ENCODE data around the gene GRID2IP. TPM values are rescaled to one million over a fixed set of nuclear protein-coding genes. Genes with fewer than 3 reads are reported as not detected.
A peak's percentile ranks its signal among the peaks of the same experiment; 100 is the strongest.

GRID2IP gene
- total and polyA plus RNA-seq, 8 donors: 0.47 to 1.00 (median 0.66) TPM

DNA sequence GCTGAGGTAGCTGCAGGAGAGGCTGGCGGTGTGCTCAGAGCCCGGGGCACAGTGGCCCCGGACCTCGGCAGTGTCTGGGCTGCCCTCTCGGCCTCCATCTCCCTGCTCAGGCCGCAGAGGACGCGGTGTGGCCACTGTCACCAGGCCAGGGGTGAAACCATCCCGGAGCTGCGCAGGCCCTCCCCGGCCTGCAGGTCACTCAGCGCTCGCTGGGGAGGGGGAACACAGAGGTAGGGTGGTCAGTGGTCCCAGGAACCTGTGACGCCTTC is 53.7 kb downstream of the GRID2IP start:
- Histone ChIP-seq H3K9me3 (no peaks in the 10 kb centered on the region), H3K27ac (no peak overlapping the region), H3K4me1 (no peaks in the 10 kb centered on the region), H3K27me3 (no peaks in the 10 kb centered on the region), H3K36me3 (no peaks in the 10 kb centered on the region), H3K4me3 (no peak overlapping the region)
- DNase-seq (peak in 1 of 6 donors; percentile 60), ATAC-seq (no peak), FAIRE-seq (no peak)
- TF ChIP-seq, protein P1, sequence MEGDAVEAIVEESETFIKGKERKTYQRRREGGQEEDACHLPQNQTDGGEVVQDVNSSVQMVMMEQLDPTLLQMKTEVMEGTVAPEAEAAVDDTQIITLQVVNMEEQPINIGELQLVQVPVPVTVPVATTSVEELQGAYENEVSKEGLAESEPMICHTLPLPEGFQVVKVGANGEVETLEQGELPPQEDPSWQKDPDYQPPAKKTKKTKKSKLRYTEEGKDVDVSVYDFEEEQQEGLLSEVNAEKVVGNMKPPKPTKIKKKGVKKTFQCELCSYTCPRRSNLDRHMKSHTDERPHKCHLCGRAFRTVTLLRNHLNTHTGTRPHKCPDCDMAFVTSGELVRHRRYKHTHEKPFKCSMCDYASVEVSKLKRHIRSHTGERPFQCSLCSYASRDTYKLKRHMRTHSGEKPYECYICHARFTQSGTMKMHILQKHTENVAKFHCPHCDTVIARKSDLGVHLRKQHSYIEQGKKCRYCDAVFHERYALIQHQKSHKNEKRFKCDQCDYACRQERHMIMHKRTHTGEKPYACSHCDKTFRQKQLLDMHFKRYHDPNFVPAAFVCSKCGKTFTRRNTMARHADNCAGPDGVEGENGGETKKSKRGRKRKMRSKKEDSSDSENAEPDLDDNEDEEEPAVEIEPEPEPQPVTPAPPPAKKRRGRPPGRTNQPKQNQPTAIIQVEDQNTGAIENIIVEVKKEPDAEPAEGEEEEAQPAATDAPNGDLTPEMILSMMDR (IDR thresholded peaks at IDR 0.05): no peak
- intact Hi-C loops (cut with DNase I): no loop called here
- 96 to 97% methylated on average over 14 of the region's 14 CpGs for WGBS, 2 donors

DNA sequence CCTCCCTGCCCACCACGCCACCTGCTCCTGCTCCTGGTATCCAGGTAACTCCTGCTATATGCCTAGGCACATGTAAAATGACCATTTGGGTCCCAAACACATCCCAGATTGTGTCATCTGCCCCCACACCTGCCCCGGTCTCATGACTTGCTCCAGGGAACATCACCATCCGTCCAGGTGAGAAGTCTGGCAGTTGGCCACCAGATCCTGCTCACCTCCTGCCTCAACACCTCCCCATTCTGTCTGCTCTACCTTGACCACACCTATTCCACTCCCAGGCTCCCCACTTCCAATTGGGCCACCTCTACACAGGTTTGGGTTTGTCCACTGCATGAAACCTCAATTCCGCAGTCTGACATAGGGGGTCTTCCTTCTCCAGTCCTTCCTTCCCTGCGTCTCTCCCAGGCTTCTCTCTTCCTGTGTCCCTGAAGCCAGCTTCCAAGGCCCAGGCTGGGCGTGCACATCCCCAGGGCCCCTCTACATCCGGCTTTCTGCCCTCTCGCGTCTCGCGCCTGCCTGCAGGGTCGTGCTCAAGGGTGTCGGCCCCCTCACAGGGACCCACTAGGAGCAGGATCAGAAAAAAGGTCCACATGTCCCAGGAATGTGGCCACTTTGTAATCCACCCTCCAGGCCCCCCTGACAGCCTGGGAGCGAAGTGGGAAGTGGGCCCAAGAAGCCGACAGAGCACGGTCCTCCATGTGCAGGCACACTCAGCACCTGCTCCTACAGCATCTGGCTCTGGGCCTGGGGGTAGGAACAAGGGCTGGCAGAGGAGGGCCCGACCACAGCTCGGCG is 54.2 kb downstream of the GRID2IP start:
- Histone ChIP-seq H3K4me1 (no peaks in the 10 kb centered on the region), H3K36me3 (no peaks in the 10 kb centered on the region), H3K27ac (no peak overlapping the region), H3K4me3 (no peak overlapping the region), H3K9me3 (no peaks in the 10 kb centered on the region), H3K27me3 (no peaks in the 10 kb centered on the region)
- DNase-seq (peak in 2 of 6 donors; percentile 51 to 61), FAIRE-seq (no peak), ATAC-seq (peak in 2 of 4 donors; percentile 31 to 35)
- WGBS, 2 donors: 76 to 82% methylated on average over 19 of the region's 19 CpGs
- TF ChIP-seq, protein P1 (IDR thresholded peaks at IDR 0.05): no peak
- intact Hi-C loops (cut with DNase I): no loop called here

DNA sequence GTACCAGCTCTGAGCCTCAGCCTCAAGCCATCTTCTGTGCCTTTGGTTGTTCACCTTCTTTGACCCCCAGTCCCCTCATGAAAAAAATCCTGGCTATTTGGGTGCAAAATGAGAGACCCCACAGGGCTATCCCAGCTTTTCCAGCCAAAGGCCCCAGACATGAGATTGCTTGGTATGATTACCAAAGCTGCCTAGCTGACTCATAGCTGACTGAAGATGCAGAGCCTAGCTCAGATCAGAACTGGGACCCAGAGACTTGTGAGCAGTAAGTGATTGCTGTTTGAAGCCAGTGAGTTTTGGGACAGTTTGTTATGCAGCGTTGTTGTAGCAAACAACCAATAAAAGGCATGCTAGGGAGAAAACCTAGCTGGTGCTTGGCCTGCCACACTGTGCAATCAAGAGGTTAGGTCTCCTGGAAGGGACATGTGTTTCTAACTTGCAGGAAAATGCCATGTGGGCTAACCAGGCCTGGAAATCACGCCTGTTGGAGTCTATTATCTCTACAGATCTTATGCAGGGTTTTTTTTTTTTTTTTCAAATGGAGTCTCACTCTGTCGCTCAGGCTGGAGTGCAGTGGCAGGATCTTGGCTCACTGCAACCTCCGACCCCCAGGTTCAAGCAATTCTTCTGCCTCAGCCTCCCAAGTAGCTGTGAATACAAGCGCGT is 55.5 kb downstream of the GRID2IP start:
- H3K27ac ChIP-seq: no peak overlapping the region
- DNase-seq: peak in 1 of 6 donors; percentile 2
- intact Hi-C loops (cut with DNase I): no loop called here
- no peak overlapping the region for H3K4me3 ChIP-seq
- no peaks in the 10 kb centered on the region for H3K9me3 ChIP-seq
- ATAC-seq: no peak
- WGBS, 2 donors: 93 to 95% methylated on average over 6 of the region's 6 CpGs
- H3K36me3 ChIP-seq: no peaks in the 10 kb centered on the region
- TF ChIP-seq, protein P1 (IDR thresholded peaks at IDR 0.05): no peak
- H3K4me1 ChIP-seq: no peaks in the 10 kb centered on the region
- no peaks in the 10 kb centered on the region for H3K27me3 ChIP-seq
- FAIRE-seq: no peak

DNA sequence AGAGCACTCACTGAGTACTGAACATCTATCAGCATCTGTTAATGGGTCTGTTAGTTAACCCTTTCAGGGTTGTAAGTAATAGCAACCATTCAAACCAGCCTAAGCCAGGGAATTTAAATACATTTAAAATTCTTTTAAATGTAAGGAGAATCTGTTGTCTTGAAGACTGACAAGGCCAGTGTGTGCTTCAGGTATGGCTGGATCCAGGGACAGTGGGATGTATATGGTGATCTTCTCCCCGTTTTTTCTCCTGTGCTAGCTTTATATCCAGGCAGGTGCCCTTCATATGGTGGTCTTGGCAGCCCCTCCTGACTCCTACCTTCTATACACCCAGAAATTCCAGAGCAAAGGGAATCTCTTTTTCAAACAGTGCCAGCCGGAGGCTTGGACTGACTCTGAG is 56.9 kb downstream of the GRID2IP start:
- Histone ChIP-seq H3K36me3 (no peaks in the 10 kb centered on the region), H3K4me3 (no peak overlapping the region), H3K4me1 (no peaks in the 10 kb centered on the region), H3K27me3 (no peaks in the 10 kb centered on the region), H3K27ac (no peak overlapping the region), H3K9me3 (no peaks in the 10 kb centered on the region)
- FAIRE-seq (no peak), ATAC-seq (no peak), DNase-seq (no peak)
- intact Hi-C loops (cut with DNase I): no loop called here
- TF ChIP-seq, protein P1 (IDR thresholded peaks at IDR 0.05): no peak
- WGBS, 2 donors: 87 to 94% methylated on average over 2 of the region's 2 CpGs

DNA sequence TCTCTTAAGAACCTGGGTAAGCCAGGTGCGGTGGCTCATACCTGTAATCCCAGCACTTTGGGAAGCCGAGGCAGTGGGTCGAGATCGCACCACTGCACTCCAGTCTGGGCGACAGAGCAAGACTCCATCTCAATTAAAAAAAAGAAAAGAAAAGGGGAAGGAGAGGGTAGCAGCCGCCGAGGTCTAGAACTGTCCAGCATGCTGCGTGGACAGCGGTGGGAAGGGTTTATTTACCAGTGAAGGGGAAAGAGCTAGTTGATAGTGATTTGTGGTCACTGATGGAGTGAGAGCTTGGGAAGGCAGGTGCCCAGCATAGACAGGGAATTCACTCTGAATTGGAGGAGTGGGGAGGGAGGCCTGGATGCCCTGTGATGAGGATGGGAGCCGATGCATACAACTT is 60.1 kb downstream of the GRID2IP start:
- TF ChIP-seq, protein P1 (IDR thresholded peaks at IDR 0.05): no peak
- no peak for ATAC-seq
- H3K4me1 ChIP-seq: no peaks in the 10 kb centered on the region
- no peaks in the 10 kb centered on the region for H3K9me3 ChIP-seq
- no peaks in the 10 kb centered on the region for H3K27me3 ChIP-seq
- DNase-seq: peak in 1 of 6 donors; percentile 9
- FAIRE-seq: no peak
- intact Hi-C loops (cut with DNase I): no loop called here
- no peaks in the 10 kb centered on the region for H3K36me3 ChIP-seq
- no peak overlapping the region for H3K4me3 ChIP-seq
- 80 to 84% methylated on average over 10 of the region's 10 CpGs for WGBS, 2 donors
- H3K27ac ChIP-seq: no peak overlapping the region

All from pancreas (tissue), 10 donors.